Stimulated activated naive CD8-positive, alpha-beta T cell treated with anti-CD3 and anti-CD28 coated beads, Interleukin-15, Interleukin-2, amounts not matched to agents 100 U/mL and 50 U/mL, for 24 hours (primary cell): ENCODE data around the gene MED12.

Experiments
- ATAC-seq: fragments of 150-1000 bp; cut with Tn5 transposase; one replicate; pipeline ENCODE4 v1.10.0; 2021
- DNase-seq: peaks from one replicate; pipeline ENCODE4 v3.0.0; 2021

MED12 gene

DNA sequence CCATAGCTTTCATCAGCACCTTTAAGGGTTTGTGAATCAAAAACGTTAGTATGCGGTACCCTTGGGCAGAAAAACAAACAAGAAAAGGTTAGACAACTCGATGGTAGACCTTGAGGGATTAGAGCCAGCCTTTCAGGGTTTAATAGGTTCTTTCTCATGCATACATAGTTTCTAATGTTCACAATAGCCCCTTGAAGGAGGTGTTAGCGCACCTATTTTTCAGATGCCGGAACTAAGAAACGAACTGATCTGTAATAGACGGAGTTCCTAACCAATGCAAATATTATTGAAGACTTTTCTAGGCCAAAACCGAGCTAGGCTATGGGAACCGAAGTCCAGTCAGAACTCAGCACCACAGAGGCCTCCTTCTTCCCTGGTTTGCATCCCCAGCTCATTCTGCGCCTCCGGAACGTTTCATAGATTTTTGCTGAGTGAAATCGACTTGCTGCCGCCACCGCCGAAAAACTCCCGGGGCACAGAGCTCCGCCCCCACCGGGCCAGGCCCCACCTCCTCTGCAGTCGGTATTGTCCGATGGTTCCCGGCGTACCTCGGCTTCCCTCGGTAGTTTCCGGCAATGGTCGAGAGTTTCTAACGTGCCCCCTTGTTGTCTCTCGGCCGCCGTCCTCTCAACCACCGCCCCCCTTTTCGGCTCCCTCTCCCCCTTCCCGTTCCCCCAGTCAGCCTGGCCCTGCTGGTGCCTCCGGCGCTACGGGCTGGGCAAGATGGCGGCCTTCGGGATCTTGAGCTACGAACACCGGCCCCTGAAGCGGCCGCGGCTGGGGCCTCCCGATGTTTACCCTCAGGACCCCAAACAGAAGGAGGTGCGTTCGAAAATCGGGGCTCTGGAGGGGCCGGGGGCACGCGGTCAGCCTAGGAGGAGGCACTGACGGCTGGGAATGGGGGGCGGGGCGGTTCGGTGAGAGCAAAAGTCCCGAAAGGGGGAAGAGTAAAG lies at the start of gene MED12:
MED12 (plus strand) TSS at position 565 of the 953 bp plus-strand sequence; CDS start at position 724, 159 bp downstream.
- ATAC-seq, result peak; percentile 97
- DNase-seq, result peak; percentile 86

DNA sequence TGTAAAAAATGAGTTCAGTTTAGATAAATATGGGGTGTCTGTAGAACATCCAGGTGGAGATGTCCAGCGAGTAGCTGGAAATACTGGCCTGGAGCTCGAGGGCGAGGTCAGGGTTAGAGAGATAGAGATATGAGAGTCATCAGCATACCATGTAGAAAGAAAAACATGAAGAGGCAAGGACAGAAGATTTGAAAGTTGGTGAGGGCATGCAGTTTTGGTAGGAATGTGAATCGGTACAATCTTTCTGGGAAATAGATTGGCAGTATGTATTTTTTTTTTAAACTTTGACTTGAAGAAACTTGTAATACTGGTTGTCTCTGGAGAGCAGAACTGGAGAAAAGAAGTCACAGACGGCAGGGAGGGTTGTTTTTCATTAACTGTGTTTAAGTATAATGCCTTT lies 47.9 kb upstream of the MED12 start:
- no peak for ATAC-seq
- DNase-seq, result no peak

DNA sequence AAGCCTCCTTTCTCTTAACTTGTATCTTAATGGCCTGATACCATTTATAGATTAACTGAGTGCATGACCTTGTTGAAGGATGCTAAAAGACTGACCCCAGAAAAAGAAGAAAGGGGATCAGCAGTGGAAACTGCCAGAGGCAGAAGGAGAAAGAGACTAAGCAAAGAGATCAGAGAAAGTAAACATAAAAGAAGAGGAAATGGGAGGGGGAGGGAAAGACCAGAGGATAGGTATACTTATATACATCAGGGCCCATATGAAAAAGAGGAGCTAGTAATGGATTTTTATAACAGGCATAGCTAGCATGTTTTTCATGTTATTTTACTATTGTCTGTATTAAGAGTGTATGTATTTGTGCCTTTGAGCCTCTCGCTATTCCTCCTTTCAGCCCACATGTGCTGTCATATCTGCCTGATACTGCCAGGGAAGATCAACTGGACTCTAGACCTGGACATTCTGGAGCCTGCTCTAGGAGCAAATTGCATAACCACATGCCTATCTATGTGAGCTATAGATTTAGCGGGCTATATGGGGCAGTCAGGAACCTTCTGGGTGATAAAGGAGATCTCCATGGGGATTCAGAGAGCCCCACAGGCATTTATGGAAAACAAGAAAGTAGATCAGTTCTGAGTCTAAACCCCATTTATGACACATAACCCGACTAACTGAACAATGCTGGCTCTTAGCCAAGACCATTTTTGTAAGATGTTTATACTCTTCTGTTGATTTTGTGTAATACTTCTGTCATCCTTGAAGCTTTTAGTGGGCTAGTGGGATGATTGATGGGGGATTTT lies 36.9 kb upstream of the MED12 start:
- ATAC-seq (no peak), DNase-seq (no peak)

DNA sequence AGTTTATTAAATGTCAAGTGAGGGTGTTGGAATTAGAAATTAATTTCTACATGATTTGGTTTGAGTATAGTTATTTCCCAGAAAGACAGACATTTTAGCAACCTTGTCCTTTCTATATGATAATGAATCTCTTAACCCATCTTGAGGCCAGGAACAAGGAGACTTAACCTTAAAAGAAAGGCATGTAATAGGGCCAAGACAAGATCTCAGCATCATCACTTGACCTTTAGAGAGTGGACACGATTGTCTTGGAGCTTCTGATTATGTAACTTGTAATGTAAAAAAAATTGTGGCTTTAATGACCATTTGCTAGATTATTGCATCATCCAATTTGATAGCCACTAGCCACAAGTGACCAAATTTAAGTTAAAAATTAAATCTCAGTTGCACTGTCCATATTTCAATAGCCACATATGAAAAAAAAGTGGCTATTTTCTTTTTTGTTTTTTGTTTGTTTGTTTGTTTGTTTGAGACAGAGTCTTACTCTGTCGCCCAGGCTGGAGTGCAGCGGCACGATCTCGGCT lies 36.2 kb upstream of the MED12 start:
- ATAC-seq, result no peak
- no peak for DNase-seq

DNA sequence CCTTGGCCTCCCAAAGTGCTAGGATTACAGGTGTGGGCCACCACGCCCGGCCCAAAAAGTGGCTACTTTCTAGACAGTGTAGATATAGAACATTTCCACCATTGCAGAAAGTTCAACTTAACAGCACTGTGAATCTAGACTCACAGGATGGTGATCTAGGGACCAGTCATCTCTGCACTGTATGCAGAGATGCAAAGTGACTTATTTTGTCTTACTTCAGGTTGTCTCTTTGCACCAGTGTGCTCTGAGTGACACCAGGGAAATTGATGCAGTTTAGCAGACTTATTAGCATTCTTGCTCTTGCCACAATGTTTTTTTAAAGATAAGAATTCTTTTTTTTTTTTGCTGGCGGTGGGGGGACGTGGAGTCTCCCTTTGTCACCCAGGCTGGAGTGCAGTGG lies 35.6 kb upstream of the MED12 start:
- ATAC-seq (no peak), DNase-seq (no peak)

DNA sequence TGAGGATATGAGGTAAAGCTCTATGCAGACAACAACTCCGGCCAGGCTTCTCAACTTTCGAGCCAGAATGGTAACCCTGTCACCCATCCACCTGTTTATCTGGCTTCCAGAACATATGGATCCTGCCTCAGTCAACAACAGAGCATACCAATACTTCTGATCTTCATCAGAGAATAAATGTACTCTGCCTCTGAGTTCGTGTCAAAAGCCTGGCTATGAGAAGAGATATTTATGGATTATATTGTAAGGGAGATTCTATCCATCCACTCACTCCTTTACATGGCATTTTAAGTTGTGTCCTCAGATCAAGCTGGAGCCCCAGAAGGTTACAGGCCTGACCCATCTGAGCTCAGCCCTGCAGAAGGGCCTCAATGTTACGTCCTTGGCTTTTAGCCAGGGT lies 32.5 kb upstream of the MED12 start:
- ATAC-seq (no peak), DNase-seq (no peak)

DNA sequence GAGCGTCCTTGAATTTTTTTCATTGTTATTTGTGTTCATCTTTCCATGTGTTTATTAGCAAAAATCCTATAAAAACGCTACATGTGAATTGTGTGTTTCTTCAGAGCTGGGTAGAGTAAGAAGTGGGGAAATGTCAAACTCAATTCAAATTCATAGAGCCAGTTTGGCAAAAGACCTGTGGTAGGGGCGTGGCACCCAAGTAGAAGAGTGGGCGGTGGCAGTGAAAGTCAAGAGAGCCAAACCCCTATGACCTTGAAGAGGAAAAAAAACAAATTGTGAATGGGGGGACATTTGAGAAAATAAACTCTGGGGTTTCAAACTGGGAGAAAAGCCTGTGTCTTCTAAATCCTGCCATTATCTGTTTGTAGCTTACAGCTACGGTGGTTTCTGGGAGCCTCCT lies 27.1 kb upstream of the MED12 start:
- no peak for ATAC-seq
- no peak for DNase-seq

DNA sequence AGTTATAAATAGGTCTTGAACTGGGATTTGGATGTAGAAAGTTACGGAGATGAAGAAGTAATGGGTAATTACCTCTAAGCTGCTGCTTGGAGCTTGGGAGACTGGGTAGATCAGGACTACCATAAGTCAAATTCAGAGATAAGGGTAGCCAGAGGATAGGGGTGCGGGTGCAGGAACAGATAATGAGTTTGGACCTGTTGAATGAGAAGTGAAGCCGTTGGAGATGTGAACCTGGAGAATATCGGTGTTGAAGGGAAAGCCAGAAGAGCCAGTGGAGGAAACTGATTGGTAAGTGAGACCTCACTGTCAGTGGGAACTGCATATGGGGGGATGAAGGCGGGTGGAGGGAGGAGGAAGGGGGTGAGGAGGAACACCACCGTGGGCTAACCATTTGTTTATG lies 23.4 kb upstream of the MED12 start:
- ATAC-seq (no peak), DNase-seq (no peak)

DNA sequence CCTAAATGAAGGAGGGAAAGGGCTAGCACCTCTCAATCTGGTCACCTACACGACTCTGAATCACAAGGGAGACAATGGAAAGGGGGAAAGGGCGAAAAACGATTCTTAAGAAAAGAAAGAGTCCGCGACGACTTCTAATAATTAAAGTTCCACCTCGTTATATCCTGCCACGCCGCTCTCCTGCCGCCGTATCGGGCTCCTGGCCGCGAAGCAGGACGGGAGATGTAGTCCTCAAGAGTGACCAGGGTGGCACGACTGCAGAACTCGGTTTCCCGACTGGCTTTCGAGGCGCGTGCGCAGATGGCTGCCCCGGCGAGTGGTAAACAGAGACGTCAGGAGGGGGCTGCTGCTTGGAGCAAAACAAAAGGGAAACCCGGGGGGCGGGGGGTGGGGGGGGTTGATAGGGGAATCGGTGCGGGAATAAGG lies 22.8 kb upstream of the MED12 start, which contains the start of gene FOXO4:
FOXO4 (plus strand) TSS at position 297 of the 426 bp plus-strand sequence. CDS start 678 bp downstream, outside the sequence.
- ATAC-seq (peak; percentile 93), DNase-seq (peak; percentile 87)

DNA sequence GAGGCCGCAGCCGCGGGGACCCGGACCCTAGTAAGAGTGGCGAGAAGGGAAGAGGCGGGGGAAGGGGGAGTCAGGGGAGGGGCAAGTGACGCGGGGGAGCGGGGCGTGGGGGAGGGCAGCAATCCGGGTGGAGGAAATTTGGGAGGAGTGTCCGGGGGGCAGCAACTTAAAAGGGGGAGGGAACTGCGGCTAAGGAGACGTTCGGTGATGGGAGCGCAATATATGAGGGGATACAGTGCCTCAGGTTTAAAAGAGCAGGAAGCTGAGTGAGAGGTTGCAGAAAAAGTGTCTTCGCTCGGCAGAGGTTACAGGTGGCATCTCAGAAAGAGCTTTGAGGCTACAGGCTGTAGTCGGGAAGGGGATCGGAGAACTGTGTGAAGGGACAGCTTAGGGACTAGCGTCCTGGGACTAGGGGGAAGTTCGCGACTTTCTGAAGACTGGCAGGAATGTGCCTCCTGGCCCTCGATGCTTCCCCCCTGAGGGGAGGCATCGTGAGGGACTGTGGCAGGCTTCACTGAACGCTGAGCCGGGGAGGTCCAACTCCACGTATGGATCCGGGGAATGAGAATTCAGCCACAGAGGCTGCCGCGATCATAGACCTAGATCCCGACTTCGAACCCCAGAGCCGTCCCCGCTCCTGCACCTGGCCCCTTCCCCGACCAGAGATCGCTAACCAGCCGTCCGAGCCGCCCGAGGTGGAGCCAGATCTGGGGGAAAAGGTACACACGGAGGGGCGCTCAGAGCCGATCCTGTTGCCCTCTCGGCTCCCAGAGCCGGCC lies 22.2 kb upstream of the MED12 start:
- peak; percentile 26 for ATAC-seq
- DNase-seq, result no peak

DNA sequence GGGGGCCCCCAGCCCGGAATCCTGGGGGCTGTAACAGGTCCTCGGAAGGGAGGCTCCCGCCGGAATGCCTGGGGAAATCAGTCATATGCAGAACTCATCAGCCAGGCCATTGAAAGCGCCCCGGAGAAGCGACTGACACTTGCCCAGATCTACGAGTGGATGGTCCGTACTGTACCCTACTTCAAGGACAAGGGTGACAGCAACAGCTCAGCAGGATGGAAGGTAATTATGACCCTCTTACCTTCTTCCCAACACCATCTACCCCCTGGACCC lies 21.7 kb upstream of the MED12 start:
- DNase-seq (no peak), ATAC-seq (no peak)

DNA sequence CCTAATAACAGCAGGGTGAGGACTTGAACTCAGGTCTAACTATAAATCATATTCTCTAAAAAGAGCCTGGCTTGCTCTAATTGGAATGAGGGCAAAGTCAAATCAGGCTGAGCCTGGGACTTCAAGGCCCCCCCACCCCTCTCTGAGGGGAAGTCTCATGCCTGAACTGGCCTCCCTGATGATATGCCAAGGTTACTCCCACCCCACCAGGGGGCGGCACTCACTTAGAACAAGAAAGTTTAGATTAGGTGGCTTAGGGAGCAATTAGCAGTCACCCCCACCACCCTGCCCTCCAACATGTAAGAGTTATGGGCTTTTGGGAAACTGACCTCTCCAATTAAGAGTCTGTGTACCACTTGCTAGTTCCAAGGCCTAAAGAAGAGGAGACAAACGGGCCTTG lies 20.1 kb upstream of the MED12 start:
- ATAC-seq, result peak; percentile 32
- DNase-seq, result peak; percentile 76

DNA sequence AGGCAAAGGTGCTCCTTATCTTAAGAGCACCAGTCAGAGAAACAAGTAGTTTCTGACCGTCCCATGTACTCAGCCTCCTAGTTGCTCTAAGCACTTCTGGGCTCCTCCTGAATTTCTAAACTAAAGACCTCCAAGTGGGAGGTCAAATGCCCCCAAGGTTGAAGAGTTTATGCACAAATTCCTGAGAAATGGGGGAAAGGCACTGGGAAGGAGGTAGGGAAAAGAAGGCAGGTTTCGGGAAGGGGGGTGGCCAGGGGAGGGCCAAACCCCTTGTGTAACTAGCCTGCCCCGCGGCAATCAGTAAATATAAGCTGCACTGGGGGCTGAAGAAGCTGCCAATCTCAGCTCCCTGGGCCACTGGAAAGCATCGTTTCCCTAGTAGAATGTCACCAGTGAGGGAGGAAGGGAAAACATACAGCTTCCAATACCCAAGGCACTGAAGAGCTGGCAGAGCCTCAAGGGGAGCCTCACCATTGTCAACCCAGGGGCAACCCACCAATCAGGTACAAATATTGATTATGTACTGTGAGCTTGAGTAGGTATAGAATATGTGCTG lies 19.4 kb upstream of the MED12 start:
- no peak for DNase-seq
- no peak for ATAC-seq

DNA sequence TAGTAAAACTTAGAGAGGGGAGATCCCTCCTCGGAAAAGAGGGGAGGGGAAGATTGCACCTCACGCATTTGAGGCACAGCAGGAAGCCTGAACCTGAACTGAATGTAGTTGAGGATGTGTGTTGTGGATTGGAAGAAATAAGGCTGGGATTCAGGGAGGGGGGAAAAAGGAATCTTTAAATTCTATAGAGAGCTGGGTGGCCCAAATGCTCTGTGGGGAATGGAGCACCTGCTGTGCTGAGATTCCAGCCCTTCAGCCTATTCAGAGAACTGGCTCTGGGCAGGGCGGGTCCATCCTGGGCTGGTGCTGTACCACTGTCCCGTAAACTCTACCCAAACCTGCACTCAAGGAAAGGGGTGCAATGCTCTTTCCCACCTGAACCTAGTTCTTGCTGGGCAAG lies 18.7 kb upstream of the MED12 start:
- ATAC-seq (no peak), DNase-seq (no peak)

DNA sequence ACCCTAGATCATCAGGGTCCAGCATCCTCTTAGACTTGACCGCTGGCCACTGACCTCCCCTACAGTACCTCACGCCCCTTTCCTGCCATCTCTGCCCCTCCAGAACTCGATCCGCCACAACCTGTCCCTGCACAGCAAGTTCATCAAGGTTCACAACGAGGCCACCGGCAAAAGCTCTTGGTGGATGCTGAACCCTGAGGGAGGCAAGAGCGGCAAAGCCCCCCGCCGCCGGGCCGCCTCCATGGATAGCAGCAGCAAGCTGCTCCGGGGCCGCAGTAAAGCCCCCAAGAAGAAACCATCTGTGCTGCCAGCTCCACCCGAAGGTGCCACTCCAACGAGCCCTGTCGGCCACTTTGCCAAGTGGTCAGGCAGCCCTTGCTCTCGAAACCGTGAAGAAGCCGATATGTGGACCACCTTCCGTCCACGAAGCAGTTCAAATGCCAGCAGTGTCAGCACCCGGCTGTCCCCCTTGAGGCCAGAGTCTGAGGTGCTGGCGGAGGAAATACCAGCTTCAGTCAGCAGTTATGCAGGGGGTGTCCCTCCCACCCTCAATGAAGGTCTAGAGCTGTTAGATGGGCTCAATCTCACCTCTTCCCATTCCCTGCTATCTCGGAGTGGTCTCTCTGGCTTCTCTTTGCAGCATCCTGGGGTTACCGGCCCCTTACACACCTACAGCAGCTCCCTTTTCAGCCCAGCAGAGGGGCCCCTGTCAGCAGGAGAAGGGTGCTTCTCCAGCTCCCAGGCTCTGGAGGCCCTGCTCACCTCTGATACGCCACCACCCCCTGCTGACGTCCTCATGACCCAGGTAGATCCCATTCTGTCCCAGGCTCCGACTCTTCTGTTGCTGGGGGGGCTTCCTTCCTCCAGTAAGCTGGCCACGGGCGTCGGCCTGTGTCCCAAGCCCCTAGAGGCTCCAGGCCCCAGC lies 17.6 kb upstream of the MED12 start:
- no peak for DNase-seq
- ATAC-seq, result no peak

DNA sequence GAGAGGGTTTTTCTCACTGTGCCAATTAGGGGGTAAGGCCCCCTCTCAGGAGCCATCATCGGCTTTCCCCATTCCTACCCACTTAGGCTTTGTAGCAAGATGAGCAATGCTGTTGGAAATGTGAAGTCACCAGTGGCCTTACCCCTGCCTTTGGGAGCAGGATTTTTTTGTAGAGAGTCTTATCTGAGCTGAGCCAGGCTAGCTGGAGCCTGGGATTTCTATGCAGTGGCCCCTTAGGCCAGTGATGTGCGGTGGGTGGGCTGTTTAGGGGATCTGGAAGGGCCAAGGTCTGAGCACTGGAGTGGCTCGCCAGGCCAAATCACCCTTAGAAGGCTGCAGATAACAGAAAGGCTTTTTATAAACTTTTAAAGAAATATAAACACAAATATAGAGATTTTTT lies 16.1 kb upstream of the MED12 start:
- ATAC-seq (no peak), DNase-seq (no peak)

DNA sequence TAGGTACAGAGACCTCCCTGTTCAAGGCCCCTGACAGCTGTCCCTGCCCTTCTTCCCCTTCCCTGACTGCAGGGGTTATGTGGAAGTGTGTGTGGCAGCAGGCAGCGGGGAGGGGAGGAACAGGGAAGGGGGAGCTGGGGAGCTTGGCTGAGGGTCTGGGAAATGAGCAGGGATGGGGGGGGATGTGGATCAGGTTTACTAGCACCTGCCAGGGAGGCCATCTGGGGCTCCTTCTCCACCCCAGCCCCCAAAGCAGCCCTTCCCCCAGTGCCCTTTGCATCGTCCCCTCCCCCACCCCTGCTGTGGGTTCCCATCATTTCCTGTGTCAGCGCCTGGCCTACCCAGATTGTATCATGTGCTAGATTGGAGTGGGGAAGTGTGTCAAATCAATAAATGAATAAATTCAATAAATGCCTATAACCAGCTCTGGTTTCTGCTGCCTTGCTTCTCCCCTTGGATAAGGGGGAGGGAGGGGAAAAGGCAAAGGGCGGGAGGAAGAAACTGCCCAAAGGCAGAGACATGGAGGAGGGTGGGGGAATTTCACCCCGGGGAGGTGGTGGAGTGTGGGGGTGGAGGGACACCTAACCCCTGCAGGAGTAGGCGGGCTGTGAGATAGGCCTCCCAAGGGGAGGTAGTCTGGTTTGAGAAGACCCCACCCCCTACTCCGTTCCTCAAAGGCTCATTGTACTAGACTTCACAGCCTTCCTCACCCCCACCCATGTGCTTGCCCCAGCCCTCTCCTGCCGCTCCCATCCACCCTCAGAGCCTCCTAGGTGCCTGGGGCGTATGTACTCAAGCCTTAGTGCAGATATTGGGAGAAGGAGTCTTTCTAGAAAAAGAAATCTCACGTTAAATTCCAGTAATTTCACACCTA lies 15.0 kb upstream of the MED12 start:
- DNase-seq, result peak; percentile 76
- peak; percentile 63 for ATAC-seq

DNA sequence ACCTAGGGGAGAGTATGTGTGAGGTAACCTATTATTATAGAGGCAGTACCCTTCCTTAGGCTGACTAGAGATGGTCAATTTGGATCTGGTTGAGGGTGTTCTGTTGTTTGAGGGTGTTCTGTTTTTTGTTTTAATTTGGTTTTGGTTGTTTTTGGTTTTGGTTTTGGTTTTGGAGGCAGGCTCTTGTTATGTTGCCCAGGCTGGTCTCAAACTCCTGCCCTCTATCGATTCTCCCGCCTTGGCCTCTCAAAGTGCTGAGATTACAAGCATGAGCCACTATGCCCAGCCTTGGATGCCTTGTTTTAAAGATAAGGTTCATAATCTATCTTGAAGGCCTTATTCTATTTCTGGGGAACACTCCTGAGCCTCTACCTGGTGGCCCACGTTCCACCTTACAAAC lies 12.8 kb upstream of the MED12 start:
- no peak for DNase-seq
- ATAC-seq, result no peak

DNA sequence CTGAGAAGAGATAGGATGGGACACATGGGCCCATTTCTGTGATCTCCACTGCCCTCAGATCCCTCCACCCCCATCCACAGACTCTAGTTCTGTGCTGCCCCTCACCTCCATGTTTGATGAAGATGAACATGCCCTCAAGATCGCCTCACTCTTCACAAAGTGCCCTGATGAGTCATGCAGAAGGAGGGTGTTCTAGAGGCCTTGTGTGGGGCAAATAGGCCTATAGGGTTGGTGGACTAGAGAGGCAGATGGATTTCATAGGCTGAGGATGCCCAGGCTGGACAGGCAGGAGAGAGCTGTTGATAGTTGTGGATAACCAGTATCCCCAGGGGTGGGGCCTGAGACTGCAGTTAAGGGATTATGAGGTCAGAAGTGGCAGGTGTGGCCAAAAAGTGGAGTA lies 12.0 kb upstream of the MED12 start, which contains the start of gene CXorf65:
CXorf65 (minus strand) TSS at position 314 of the 400 bp plus-strand sequence; CDS start at position 130, 184 bp downstream.
- peak; percentile 28 for DNase-seq
- peak; percentile 48 for ATAC-seq

DNA sequence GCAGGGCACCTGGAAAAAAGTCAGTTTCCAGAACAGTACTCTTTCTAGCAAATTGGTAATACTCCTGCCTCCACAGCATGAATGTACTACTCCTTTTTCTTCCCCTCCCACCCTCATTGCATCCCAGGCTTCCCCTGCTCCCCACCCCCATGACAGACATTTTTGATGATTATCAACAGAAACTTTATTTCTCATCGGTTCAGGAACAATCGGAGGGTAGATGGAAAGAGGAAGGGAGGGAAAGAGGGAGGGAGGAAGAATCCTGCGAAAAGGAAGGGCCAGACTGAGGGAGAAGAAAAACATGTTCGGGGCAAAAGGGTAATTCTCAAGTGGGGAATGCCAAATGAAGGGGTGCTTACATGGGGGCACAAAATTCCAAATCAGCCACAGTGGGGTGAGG lies 11.2 kb upstream of the MED12 start:
- no peak for DNase-seq
- no peak for ATAC-seq
